Hepatocyte (in vitro differentiated cells): ENCODE measurements around the gene NPM3. TPM values are rescaled to one million over a fixed set of nuclear protein-coding genes. Genes with fewer than 3 reads are reported as not detected.

Source experiments
- DNase-seq: peaks from one replicate; pipeline ENCODE4 v3.0.0-alpha.2; 2016; ENCODE audit warnings: low spot score
- H2AFZ ChIP-seq: fragments of 200-600 bp; sonication (generic); 2 replicates; pipeline ENCODE4 v1.6.0; 2016; ENCODE audit warnings: antibody characterized with exemption, mild to moderate bottlenecking
- H3K27ac ChIP-seq: fragments of 200-600 bp; sonication (generic); 2 replicates; pipeline ENCODE4 v1.5.1; 2016; ENCODE audit warnings: mild to moderate bottlenecking
- H3K27me3 ChIP-seq: fragments of 200-600 bp; sonication (generic); 2 replicates; pipeline ENCODE4 v1.6.1; 2016
- H3K36me3 ChIP-seq: fragments of 200-600 bp; sonication (generic); replicated peaks from 2 replicates; pipeline ENCODE4 v1.5.1; 2016; ENCODE audit warnings: low read depth; ENCODE audit not compliant: insufficient read depth
- H3K4me1 ChIP-seq: fragments of 200-600 bp; sonication (generic); 2 replicates; pipeline ENCODE4 v1.5.1; 2016; ENCODE audit warnings: mild to moderate bottlenecking, moderate library complexity; ENCODE audit not compliant: insufficient read depth
- H3K4me2 ChIP-seq: fragments of 200-600 bp; sonication (generic); 2 replicates; pipeline ENCODE4 v1.6.0; 2016
- H3K4me3 ChIP-seq: fragments of 200-600 bp; sonication (generic); 2 replicates; pipeline ENCODE4 v1.5.1; 2016; ENCODE audit warnings: mild to moderate bottlenecking
- H3K79me2 ChIP-seq: fragments of 200-600 bp; sonication (generic); 2 replicates; pipeline ENCODE4 v1.6.0; 2017; ENCODE audit warnings: mild to moderate bottlenecking
- H3K9me2 ChIP-seq: fragments of 200-600 bp; sonication (generic); replicated peaks from 2 replicates; pipeline ENCODE4 v1.6.0; 2017; ENCODE audit warnings: mild to moderate bottlenecking; ENCODE audit not compliant: insufficient read depth
- H3K9me3 ChIP-seq: fragments of 200-600 bp; sonication (generic); 2 replicates; pipeline ENCODE4 v1.5.1; 2016; ENCODE audit warnings: low read depth, mild to moderate bottlenecking
- H4K20me1 ChIP-seq: fragments of 200-600 bp; sonication (generic); 2 replicates; pipeline ENCODE4 v1.6.0; 2016; ENCODE audit warnings: mild to moderate bottlenecking; ENCODE audit not compliant: insufficient read depth, poor library complexity, severe bottlenecking
- EZH2 ChIP-seq: fragments of 200-600 bp; sonication (generic); IDR thresholded peaks from 2 replicates; pipeline ENCODE4 v1.6.1; 2016; ENCODE audit warnings: antibody characterized with exemption, mild to moderate bottlenecking, borderline replicate concordance
- EZH2phosphoT487 ChIP-seq: fragments of 200-600 bp; sonication (generic); IDR thresholded peaks from one replicate; pipeline ENCODE4 v1.6.1; 2018; ENCODE audit warnings: antibody characterized with exemption, mild to moderate bottlenecking, low read depth, moderate library complexity; ENCODE audit not compliant: unreplicated experiment, severe bottlenecking
- WGBS: methylation state at CpG from one replicate; pipeline ENCODE4 v1.1.6; 2016; ENCODE audit warnings: low lambda C conversion rate; ENCODE audit errors: missing lambda C conversion rate; 5-methylcytosine and 5-hydroxymethylcytosine counted together
- polyA plus RNA-seq: library from polyadenylated mRNA; unstranded; fragments of >200 nt; fragmentation: Nextera tagmentation; extraction: Ambion mirVana; gene quantifications from 2 replicates; pipeline ENCODE4 v1.2.1, GENCODE V29; 2016
- total RNA-seq: library from RNA; depleted of rRNA; stranded (reverse); fragments of >200 nt; gene quantifications from 2 replicates; pipeline ENCODE4 v1.2.3, GENCODE V29; 2014
- TF ChIP-seq, protein P1 (sequence below): fragments of 200-600 bp; sonication (generic); IDR thresholded peaks from 2 replicates; pipeline ENCODE4 v1.5.1; 2016; ENCODE audit warnings: antibody characterized with exemption, mild to moderate bottlenecking; ENCODE audit not compliant: poor library complexity

Gene NPM3, protein sequence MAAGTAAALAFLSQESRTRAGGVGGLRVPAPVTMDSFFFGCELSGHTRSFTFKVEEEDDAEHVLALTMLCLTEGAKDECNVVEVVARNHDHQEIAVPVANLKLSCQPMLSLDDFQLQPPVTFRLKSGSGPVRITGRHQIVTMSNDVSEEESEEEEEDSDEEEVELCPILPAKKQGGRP
- total RNA-seq: 69.4 and 71.6 TPM in 2 replicates
- polyA plus RNA-seq: 4.0 and 5.1 TPM in 2 replicates

DNA sequence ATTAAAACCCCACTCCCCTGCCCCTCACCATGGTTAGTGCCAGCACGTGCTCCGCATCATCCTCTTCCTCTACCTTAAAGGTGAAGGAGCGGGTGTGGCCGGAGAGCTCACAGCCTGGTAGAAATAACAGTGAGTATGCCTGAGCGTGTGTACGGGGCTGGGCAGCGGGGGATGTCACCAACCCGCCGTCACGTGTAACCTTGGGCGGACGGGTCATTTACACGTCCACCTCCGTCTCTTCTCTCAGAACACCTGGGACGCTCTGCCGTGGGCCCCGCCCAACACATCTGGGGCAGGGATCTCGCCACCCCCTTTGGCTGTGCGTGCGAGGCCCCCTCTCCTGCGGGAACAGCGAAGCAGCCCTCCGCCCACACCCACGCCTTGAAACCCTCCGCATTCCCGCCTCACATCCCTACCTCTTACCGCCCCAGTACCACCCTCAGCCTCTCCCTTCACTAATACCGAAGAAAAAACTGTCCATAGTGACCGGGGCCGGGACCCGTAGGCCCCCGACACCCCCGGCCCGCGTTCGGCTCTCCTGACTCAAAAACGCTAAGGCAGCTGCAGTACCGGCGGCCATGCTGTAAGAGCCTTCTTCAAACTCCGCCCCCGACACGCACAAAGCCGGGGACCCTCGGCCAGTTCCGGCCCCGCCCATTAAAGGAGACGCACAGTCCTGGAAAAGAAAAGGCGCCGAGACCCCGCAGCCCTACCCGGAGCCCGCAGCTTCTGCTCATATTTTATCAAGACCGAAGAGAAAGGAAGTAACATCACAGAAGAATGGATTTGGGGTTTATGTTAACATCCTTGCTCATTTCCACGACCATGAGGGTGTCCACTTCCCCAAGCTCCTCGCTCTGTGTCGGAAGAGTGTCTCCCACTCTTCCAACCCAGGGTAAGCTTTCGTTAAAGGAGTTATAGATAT lies at the start of gene NPM3:
NPM3 (minus strand) TSS at position 636 of the 925 bp plus-strand sequence; CDS start at position 580, 56 bp downstream.
- no peaks in the 10 kb centered on the region for H4K20me1 ChIP-seq
- 3% methylated on average over 49 of the region's 57 CpGs for WGBS
- H3K79me2 ChIP-seq: no peaks in the 10 kb centered on the region
- no peaks in the 10 kb centered on the region for H3K9me3 ChIP-seq
- no peaks in the 10 kb centered on the region for H3K36me3 ChIP-seq
- peak; percentile 94 for DNase-seq
- no peaks in the 10 kb centered on the region for H3K9me2 ChIP-seq
- peak within 1 kb of the TSS; percentile 73 for H3K27ac ChIP-seq
- H2AFZ ChIP-seq: peak within 1 kb of the TSS; percentile 54
- peaks cover 25% of the 10 kb centered on the region for H3K4me1 ChIP-seq
- H3K4me2 ChIP-seq: peak within 1 kb of the TSS; percentile 81
- peak within 1 kb of the TSS; percentile 87 for H3K4me3 ChIP-seq
- TF ChIP-seq, protein P1, sequence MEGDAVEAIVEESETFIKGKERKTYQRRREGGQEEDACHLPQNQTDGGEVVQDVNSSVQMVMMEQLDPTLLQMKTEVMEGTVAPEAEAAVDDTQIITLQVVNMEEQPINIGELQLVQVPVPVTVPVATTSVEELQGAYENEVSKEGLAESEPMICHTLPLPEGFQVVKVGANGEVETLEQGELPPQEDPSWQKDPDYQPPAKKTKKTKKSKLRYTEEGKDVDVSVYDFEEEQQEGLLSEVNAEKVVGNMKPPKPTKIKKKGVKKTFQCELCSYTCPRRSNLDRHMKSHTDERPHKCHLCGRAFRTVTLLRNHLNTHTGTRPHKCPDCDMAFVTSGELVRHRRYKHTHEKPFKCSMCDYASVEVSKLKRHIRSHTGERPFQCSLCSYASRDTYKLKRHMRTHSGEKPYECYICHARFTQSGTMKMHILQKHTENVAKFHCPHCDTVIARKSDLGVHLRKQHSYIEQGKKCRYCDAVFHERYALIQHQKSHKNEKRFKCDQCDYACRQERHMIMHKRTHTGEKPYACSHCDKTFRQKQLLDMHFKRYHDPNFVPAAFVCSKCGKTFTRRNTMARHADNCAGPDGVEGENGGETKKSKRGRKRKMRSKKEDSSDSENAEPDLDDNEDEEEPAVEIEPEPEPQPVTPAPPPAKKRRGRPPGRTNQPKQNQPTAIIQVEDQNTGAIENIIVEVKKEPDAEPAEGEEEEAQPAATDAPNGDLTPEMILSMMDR: no peak
- TF ChIP-seq EZH2phosphoT487 (no peak), EZH2 (no peak)
- H3K27me3 ChIP-seq: peaks cover 15% of the 10 kb centered on the region

DNA sequence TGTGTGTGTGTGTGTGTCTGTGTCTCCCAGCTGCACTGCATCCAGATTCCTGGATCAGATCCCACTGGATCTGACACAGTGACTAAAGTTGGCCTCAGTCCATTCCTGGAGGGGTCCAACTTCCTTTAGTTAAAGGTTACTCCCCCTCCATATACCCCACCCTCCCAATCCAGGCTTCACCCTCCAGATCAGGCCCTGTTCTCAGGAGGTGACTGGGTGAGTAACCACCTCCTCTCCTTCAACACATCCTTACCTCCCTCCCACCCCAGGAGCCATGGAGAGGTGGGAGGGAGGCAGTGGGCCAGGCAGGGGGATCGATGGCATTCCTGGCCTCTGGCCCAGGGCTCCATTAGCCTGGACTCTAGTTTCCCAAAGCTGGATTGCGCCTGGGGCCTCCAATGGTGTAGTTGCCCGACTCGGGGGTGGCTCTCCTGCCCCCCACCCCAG lies 49.1 kb upstream of the NPM3 start:
- Histone ChIP-seq H3K4me3 (no peak overlapping the region), H3K4me1 (peaks cover 14% of the 10 kb centered on the region), H3K9me3 (no peaks in the 10 kb centered on the region), H3K79me2 (no peaks in the 10 kb centered on the region), H2AFZ (no peak overlapping the region), H3K9me2 (no peaks in the 10 kb centered on the region), H4K20me1 (no peaks in the 10 kb centered on the region), H3K36me3 (no peaks in the 10 kb centered on the region), H3K27me3 (no peaks in the 10 kb centered on the region), H3K27ac (no peak overlapping the region), H3K4me2 (no peak overlapping the region)
- DNase-seq: no peak
- 82% methylated on average over 4 of the region's 4 CpGs for WGBS
- no peak for TF ChIP-seq EZH2
- no peak for TF ChIP-seq EZH2phosphoT487
- TF ChIP-seq, protein P1: no peak

DNA sequence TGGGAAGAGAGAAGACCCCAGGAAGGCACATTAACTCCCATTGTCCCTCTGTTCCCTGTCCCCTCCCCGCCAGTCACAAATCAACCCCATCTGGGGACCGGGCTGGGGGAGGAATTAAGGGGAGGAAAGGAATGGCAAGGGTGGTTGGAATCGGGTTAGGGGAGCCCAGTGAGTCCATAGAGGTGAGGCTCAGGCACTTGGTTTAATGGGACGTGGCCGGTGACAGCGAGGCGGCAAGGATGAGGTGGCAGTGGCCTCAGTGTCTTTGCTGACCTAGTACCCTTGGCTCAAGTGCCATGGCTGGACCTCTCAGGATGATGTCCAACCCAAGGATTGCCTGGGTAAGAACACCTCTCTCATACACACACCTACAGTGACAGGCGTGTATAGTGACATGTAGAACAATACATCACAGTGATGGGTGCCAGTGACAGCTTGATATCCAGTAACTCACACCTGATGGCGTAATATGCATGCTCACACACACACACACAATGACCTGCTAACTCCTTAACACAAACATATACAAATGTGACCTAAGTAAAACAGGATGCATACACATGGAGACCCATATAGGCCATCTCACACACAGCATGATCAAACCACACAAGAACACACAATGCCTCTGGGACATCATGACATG lies 48.0 kb upstream of the NPM3 start:
- Histone ChIP-seq H3K4me2 (peak overlapping the region; percentile 95), H2AFZ (peak overlapping the region; percentile 47), H3K36me3 (no peaks in the 10 kb centered on the region), H3K79me2 (no peaks in the 10 kb centered on the region), H3K27me3 (no peaks in the 10 kb centered on the region), H3K9me3 (no peaks in the 10 kb centered on the region), H3K27ac (peak overlapping the region; percentile 93), H3K9me2 (no peaks in the 10 kb centered on the region), H3K4me1 (peaks cover 14% of the 10 kb centered on the region), H4K20me1 (no peaks in the 10 kb centered on the region), H3K4me3 (no peak overlapping the region)
- TF ChIP-seq, protein P1: no peak
- no peak for TF ChIP-seq EZH2
- no peak for TF ChIP-seq EZH2phosphoT487
- 74% methylated on average over 9 of the region's 9 CpGs for WGBS
- no peak for DNase-seq
